Loucy (cell line): ENCODE measurements around the gene PHACTR2.

Experiments used
- H2AFZ ChIP-seq: fragments of 200-600 bp; sonication (generic); 2 replicates; pipeline ENCODE4 v1.6.0; 2016; ENCODE audit warnings: antibody characterized with exemption, mild to moderate bottlenecking, low read length, moderate library complexity
- H3F3A ChIP-seq: fragments of 200-600 bp; 2 replicates; pipeline ENCODE4 v1.6.0; 2016; ENCODE audit warnings: antibody characterized with exemption, low read depth, mild to moderate bottlenecking
- H3K27me3 ChIP-seq: fragments of 200-600 bp; sonication (generic); 2 replicates; pipeline ENCODE4 v1.6.1; 2014; ENCODE audit warnings: low read length, mild to moderate bottlenecking; ENCODE audit not compliant: insufficient read depth, poor library complexity, severe bottlenecking
- H3K36me3 ChIP-seq: fragments of 200-600 bp; sonication (generic); 2 replicates; pipeline ENCODE4 v1.6.1; 2016; ENCODE audit warnings: low read length; ENCODE audit not compliant: insufficient read depth
- H3K4me1 ChIP-seq: fragments of 200-600 bp; sonication (generic); 2 replicates; pipeline ENCODE4 v1.5.1; 2014; ENCODE audit warnings: low read length, mild to moderate bottlenecking; ENCODE audit not compliant: insufficient read depth, poor library complexity, severe bottlenecking
- H3K4me2 ChIP-seq: fragments of 200-600 bp; sonication (generic); 2 replicates; pipeline ENCODE4 v1.6.0; 2014; ENCODE audit warnings: antibody characterized with exemption, low read length, low read depth, mild to moderate bottlenecking; ENCODE audit not compliant: poor library complexity, severe bottlenecking
- H3K4me3 ChIP-seq: fragments of 200-600 bp; sonication (generic); 2 replicates; pipeline ENCODE4 v1.5.1; 2014; ENCODE audit warnings: low read length, mild to moderate bottlenecking, mixed read lengths; ENCODE audit not compliant: poor library complexity, severe bottlenecking
- H3K79me2 ChIP-seq: fragments of 200-600 bp; sonication (generic); 2 replicates; pipeline ENCODE4 v1.6.1; 2014; ENCODE audit warnings: low read length; ENCODE audit not compliant: insufficient read depth
- H3K9ac ChIP-seq: fragments of 200-600 bp; sonication (generic); 2 replicates; pipeline ENCODE4 v1.6.0; 2014; ENCODE audit warnings: mild to moderate bottlenecking, low read depth, low read length, moderate library complexity; ENCODE audit not compliant: poor library complexity, severe bottlenecking
- H3K9me2 ChIP-seq: fragments of 200-600 bp; sonication (generic); replicated peaks from 2 replicates; pipeline ENCODE4 v1.6.1; 2016; ENCODE audit warnings: low read depth, low read length, mixed read lengths
- H3K9me3 ChIP-seq: fragments of 200-600 bp; sonication (generic); 2 replicates; pipeline ENCODE4 v1.6.1; 2014; ENCODE audit warnings: mild to moderate bottlenecking, antibody characterized with exemption, low read length, low read depth; ENCODE audit not compliant: insufficient read depth
- H4K20me1 ChIP-seq: fragments of 200-600 bp; sonication (generic); 2 replicates; pipeline ENCODE4 v1.6.0; 2014; ENCODE audit warnings: antibody characterized with exemption, low read length, mild to moderate bottlenecking; ENCODE audit not compliant: insufficient read depth, poor library complexity, severe bottlenecking
- EZH2phosphoT487 ChIP-seq: fragments of 200-600 bp; IDR thresholded peaks from 2 replicates; pipeline ENCODE4 v1.6.1; 2018; ENCODE audit warnings: antibody characterized with exemption, mild to moderate bottlenecking, moderate library complexity, borderline replicate concordance
- TF ChIP-seq, protein P1 (sequence below): fragments of 200-600 bp; sonication (generic); conservative IDR thresholded peaks from 2 replicates; pipeline ENCODE4 v1.5.1; 2014; ENCODE audit warnings: mild to moderate bottlenecking, antibody characterized with exemption, low read length

Gene PHACTR2

DNA sequence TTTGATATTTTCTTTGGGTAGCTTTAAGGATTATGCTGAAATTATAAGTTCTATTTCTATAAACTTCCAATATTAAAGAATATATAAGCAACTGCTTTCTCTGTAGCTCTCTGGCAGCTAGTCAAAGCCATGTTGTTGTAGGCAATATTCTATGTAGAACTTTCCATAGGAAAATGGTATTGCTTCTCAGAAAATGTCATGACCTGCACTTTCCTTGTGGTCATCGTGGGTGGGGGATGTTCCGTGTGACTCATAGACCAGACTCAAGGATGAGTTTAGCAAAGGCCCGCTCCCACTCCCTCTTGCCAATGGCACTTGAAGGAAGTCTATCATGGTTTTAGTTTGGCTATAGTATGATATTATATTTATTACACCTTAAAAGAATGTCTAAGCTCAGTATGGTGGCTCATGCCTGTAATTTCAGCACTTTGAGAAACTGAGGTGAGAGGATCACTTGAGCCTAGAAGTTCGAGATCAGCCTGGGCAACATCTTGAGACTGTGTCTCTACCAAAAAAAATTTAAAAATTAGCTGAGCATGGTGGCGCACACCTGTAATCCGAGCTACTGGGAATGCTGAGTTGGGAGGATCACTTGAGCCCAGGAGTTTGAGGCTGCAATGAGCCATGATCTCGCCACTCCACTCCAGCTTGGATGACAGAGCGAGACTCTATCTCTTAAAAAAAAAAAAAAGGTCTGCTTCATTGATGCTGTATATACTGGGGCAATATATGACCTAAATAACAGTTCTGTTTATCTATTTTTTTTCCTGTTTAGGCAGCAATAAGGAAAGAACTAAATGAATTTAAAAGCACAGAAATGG, 128.7 kb downstream of the PHACTR2 start:
- Histone ChIP-seq H3K9me2 (no peaks in the 10 kb centered on the region), H2AFZ (no peak overlapping the region), H3K36me3 (peaks cover 4% of the 10 kb centered on the region; the same call in 1 of the 2 replicates), H3K4me2 (no peak overlapping the region), H3K4me1 (no peaks in the 10 kb centered on the region), H3K9me3 (no peaks in the 10 kb centered on the region), H3K4me3 (no peak overlapping the region), H3K79me2 (no peaks in the 10 kb centered on the region), H3K9ac (no peak overlapping the region), H4K20me1 (no peaks in the 10 kb centered on the region), H3K27me3 (no peaks in the 10 kb centered on the region), H3F3A (no peaks in the 10 kb centered on the region)
- TF ChIP-seq, protein P1, sequence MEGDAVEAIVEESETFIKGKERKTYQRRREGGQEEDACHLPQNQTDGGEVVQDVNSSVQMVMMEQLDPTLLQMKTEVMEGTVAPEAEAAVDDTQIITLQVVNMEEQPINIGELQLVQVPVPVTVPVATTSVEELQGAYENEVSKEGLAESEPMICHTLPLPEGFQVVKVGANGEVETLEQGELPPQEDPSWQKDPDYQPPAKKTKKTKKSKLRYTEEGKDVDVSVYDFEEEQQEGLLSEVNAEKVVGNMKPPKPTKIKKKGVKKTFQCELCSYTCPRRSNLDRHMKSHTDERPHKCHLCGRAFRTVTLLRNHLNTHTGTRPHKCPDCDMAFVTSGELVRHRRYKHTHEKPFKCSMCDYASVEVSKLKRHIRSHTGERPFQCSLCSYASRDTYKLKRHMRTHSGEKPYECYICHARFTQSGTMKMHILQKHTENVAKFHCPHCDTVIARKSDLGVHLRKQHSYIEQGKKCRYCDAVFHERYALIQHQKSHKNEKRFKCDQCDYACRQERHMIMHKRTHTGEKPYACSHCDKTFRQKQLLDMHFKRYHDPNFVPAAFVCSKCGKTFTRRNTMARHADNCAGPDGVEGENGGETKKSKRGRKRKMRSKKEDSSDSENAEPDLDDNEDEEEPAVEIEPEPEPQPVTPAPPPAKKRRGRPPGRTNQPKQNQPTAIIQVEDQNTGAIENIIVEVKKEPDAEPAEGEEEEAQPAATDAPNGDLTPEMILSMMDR, result no peak
- no peak for TF ChIP-seq EZH2phosphoT487

DNA sequence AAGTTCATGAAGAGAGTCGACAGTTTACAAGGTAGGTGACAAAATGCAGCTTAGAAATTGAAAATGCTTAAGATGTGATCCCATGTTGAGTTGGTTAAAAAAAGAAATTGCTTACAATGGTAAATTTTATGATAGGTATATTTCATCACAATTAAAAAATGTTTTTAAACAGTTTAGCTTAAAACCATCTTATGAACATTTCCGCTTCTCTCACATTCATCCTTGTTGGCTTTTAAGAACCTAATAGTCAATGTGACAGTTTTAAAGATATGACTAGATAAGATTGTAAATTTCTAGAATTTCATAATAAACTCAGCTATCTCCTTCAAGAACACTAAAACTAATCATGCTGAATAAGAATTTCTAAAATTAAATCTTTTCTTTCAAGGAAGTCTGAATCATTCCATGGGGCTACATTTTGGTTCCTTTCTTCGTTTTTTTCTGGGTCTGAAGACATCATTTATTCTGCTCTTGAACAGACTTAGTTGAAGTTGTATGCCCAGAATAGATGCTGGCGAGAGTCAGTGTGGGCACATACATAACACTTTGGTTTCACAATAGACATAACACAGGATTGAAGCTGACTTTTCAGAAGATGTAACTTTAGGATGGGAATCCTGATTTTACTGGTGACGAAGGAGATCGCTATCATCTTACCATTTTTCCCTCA, 129.5 kb downstream of the PHACTR2 start:
- no peaks in the 10 kb centered on the region for H3K9me2 ChIP-seq
- H4K20me1 ChIP-seq, result no peaks in the 10 kb centered on the region
- no peak overlapping the region for H3K4me3 ChIP-seq
- H3K4me1 ChIP-seq, result no peaks in the 10 kb centered on the region
- no peak overlapping the region for H2AFZ ChIP-seq
- no peaks in the 10 kb centered on the region for H3K27me3 ChIP-seq
- no peak overlapping the region for H3K9ac ChIP-seq
- TF ChIP-seq, protein P1, result no peak
- no peak for TF ChIP-seq EZH2phosphoT487
- H3K36me3 ChIP-seq, result peaks cover 4% of the 10 kb centered on the region; the same call in 1 of the 2 replicates
- no peak overlapping the region for H3K4me2 ChIP-seq
- H3K79me2 ChIP-seq, result no peaks in the 10 kb centered on the region
- H3K9me3 ChIP-seq, result no peaks in the 10 kb centered on the region
- H3F3A ChIP-seq, result no peaks in the 10 kb centered on the region

DNA sequence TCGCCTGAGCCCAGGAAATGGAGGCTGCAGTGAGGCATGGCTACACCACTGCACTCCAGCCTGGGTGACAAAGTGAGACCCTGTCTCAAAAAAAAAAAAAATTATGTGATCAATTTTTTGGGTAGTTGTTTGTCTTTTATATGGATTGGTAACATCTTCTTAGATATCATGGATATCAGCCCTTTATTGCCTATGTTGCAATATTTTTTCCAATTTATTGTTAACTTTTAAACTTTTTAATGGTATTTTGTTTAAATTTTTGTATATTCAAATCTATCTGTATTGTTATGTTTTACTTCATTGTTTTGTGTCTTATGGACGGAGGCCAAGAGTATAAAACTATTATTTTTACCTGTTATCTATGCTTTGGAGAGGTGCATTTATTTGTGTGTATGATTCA, 133.0 kb downstream of the PHACTR2 start:
- no peak for TF ChIP-seq EZH2phosphoT487
- TF ChIP-seq, protein P1, result no peak
- no peaks in the 10 kb centered on the region for H3K4me1 ChIP-seq
- H3K9me3 ChIP-seq, result no peaks in the 10 kb centered on the region
- H3K4me3 ChIP-seq, result no peak overlapping the region
- no peaks in the 10 kb centered on the region for H3K27me3 ChIP-seq
- no peaks in the 10 kb centered on the region for H4K20me1 ChIP-seq
- H3K9me2 ChIP-seq, result no peaks in the 10 kb centered on the region
- no peak overlapping the region for H3K9ac ChIP-seq
- no peaks in the 10 kb centered on the region; the same call in 1 of the 2 replicates for H3K36me3 ChIP-seq
- H3K79me2 ChIP-seq, result no peaks in the 10 kb centered on the region
- H3F3A ChIP-seq, result no peaks in the 10 kb centered on the region
- no peak overlapping the region for H2AFZ ChIP-seq
- no peak overlapping the region for H3K4me2 ChIP-seq
